Activated B cell treated with CpG ODN at 0.5 μM for 24 hours (primary cell): Measurements from ENCODE around the gene KRT6A. TPM values are rescaled to one million over a fixed set of nuclear protein-coding genes. Genes with fewer than 3 reads are reported as not detected.

Experiments used
- ATAC-seq: fragments of 200-7000 bp; cut with Tn5 transposase; one replicate; pipeline ENCODE4 v1.10.0; 2021; ENCODE audit warnings: low read depth, mild to moderate bottlenecking, moderate library complexity
- CTCF ChIA-PET: fragments of 350-600 bp; sonication (Branson Sonifier 250); formaldehyde crosslinking; loops from one replicate; lab custom pipeline; 2021; ENCODE audit warnings: antibody characterized with exemption; lab: Charles Lee
- POLR2A ChIA-PET: fragments of 350-600 bp; sonication (Branson Sonifier 250); formaldehyde crosslinking; loops from one replicate; lab custom pipeline; 2021; ENCODE audit warnings: antibody characterized with exemption; lab: Charles Lee
- DNase-seq: peaks from one replicate; pipeline ENCODE4 v3.0.0; 2022
- H3K27ac Mint-ChIP-seq: one replicate; pipeline ENCODE4 v1.8.0; 2020; ENCODE audit warnings: mixed read lengths
- H3K27me3 Mint-ChIP-seq: one replicate; pipeline ENCODE4 v1.8.0; 2021; ENCODE audit warnings: mixed read lengths
- H3K36me3 Mint-ChIP-seq: one replicate; pipeline ENCODE4 v1.8.0; 2021; ENCODE audit warnings: low read depth, mixed read lengths
- H3K4me1 Mint-ChIP-seq: one replicate; pipeline ENCODE4 v1.8.0; 2021; ENCODE audit warnings: mixed read lengths
- H3K4me3 Mint-ChIP-seq: one replicate; pipeline ENCODE4 v1.8.0; 2020; ENCODE audit warnings: mild to moderate bottlenecking, mixed read lengths
- H3K9me3 Mint-ChIP-seq: one replicate; pipeline ENCODE4 v1.8.0; 2020; ENCODE audit warnings: mixed read lengths
- intact Hi-C: fragments of 100-400 bp; cut with micrococcal nuclease; formaldehyde crosslinking; loops from one replicate; pipeline ENCODE4 v1.15.1; 2024
- total RNA-seq: library from RNA; stranded (reverse); gene quantifications from 2 replicates; pipeline ENCODE4 v1.2.3, GENCODE V29; 2022
- TF ChIP-seq, protein P1 (sequence below): fragments of 200-600 bp; IDR thresholded peaks from one replicate; pipeline ENCODE4 v1.8.0; 2022; ENCODE audit warnings: antibody characterized with exemption, mild to moderate bottlenecking

The KRT6A gene
- total RNA-seq, 1 donor from 2014 or later = not detected

DNA sequence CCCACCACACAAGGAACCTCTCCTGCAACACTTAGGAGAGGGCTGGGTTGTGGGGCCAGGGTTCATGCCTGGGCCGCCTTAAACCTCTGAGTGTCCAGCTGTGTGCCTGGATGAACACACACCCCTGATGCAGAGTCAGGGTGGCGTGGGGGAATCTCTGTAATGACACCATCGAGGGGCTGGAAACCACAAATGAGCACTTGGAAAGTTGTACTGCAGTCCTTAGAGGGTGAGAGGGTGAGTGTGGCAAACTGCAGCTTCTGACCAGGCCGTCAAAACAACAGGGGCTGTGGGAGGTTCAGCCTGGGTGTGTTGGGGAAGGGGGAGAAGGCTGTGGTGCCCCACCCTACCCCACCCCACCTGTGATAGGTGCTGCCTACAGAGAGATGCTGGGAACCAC lies 39.6 kb upstream of the KRT6A start:
- DNase-seq (no peak), ATAC-seq (no peak)
- H3K4me3 Mint-ChIP-seq = no peak overlapping the region
- intact Hi-C loops = no loop called here
- no peak overlapping the region for H3K27ac Mint-ChIP-seq
- TF ChIP-seq, protein P1, sequence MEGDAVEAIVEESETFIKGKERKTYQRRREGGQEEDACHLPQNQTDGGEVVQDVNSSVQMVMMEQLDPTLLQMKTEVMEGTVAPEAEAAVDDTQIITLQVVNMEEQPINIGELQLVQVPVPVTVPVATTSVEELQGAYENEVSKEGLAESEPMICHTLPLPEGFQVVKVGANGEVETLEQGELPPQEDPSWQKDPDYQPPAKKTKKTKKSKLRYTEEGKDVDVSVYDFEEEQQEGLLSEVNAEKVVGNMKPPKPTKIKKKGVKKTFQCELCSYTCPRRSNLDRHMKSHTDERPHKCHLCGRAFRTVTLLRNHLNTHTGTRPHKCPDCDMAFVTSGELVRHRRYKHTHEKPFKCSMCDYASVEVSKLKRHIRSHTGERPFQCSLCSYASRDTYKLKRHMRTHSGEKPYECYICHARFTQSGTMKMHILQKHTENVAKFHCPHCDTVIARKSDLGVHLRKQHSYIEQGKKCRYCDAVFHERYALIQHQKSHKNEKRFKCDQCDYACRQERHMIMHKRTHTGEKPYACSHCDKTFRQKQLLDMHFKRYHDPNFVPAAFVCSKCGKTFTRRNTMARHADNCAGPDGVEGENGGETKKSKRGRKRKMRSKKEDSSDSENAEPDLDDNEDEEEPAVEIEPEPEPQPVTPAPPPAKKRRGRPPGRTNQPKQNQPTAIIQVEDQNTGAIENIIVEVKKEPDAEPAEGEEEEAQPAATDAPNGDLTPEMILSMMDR = no peak
- ChIA-PET CTCF (no interaction called here), POLR2A (no interaction called here)
- peaks cover 3% of the 10 kb centered on the region for H3K27me3 Mint-ChIP-seq
- no peaks in the 10 kb centered on the region for H3K9me3 Mint-ChIP-seq
- no peaks in the 10 kb centered on the region for H3K36me3 Mint-ChIP-seq
- no peaks in the 10 kb centered on the region for H3K4me1 Mint-ChIP-seq

DNA sequence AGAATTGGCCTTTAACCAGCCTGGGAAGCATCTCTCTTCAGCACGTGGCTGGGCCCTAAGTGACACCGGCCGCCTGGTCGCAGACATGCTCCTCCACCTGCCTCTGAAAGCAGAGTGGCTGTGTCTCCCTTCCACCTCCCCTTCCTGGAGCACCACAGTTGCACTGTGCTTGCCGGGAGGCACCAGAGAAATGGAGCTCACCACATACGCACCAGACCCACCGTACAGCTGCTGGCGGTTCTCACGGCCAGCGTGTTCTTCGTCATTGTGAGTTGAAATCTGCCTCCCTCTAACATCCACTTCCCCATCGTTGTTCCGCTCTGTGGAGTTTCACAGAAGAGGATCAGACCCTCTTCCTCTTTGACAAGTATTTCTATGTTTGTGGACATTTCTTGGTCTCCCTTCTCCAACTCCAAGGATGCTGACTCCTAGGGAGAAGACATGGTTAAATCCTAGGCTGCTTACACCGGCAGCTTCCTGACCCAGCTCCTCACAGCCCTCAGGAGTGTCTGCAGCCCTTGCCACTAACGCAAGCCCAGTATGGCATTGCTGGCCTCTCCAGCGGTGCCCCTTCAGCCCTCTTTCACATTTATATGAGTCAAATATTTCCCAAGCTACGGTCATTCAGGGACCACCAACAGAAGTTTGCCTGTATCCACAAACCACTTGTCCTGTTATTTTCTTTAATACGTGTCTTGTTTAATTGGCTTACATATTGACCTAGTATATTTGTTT lies 38.7 kb upstream of the KRT6A start:
- Mint-ChIP-seq H3K9me3 (no peaks in the 10 kb centered on the region), H3K27me3 (peaks cover 3% of the 10 kb centered on the region), H3K4me1 (no peaks in the 10 kb centered on the region), H3K36me3 (no peaks in the 10 kb centered on the region), H3K4me3 (no peak overlapping the region), H3K27ac (no peak overlapping the region)
- DNase-seq = no peak
- ATAC-seq = no peak
- CTCF ChIA-PET = no interaction called here
- intact Hi-C loops = no loop called here
- POLR2A ChIA-PET = no interaction called here
- TF ChIP-seq, protein P1 = no peak

DNA sequence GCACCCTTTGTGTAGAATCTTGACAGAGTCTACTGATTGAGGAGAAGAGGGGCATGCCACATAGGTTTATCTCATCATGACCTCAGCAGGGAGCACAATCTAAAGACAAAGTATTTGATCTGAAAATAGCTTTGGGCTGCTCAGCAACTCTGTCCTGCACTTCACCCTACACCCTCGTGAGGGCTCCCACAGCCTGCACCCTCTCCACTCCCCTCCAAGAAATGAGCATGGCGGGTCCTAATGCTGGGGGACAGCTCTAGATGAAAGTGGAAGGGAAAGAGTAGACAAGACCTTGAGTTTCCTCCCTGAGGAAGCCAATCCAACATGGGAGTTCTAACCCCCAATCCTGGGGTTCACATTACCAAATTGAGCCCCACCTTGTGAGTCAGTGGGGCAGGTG lies 37.8 kb upstream of the KRT6A start:
- DNase-seq = no peak
- intact Hi-C loops = no loop called here
- no peaks in the 10 kb centered on the region for H3K4me1 Mint-ChIP-seq
- TF ChIP-seq, protein P1 = no peak
- ATAC-seq = no peak
- peaks cover 3% of the 10 kb centered on the region for H3K27me3 Mint-ChIP-seq
- no peaks in the 10 kb centered on the region for H3K36me3 Mint-ChIP-seq
- H3K4me3 Mint-ChIP-seq = no peak overlapping the region
- no peak overlapping the region for H3K27ac Mint-ChIP-seq
- no peaks in the 10 kb centered on the region for H3K9me3 Mint-ChIP-seq
- ChIA-PET POLR2A (no interaction called here), CTCF (no interaction called here)

DNA sequence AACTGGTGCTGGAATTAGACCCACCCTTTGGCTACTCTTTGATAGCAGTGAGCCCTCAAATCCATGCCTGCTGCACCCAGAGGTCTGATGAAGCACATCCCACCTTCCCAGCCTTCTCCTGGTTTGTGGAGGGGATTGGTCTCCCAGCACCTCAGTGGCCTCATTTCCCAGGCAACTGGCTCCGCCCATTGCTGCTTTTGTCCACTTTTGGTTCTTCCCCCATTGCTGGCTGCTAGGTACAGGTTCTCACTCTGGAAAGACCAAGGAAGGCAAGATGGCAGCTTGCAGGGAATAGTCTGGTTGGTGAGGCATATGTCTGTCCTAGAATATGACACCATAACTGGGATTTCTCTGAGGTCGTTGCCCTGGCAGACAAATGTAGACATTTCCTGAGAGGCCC lies 37.3 kb upstream of the KRT6A start:
- DNase-seq = no peak
- intact Hi-C loops = no loop called here

DNA sequence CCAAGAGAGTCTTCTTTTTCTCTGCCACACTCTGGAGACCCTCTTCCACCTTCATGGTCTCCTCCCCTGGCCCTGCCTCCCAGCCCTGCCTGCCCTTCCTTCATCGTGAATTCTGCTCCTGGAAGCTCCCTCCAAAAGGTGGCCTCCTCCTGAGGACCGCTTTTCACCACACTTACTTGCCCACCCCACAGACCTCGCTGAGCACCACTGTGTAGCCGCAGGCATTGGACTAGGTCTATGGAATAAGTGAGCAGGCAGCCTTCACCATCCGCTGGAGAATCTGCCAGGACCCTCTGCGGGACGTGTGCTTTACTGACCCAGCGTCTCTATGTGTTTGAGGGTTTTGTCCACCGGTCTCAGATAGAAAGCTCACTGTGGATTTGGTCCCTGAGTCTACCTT lies 36.8 kb upstream of the KRT6A start:
- ChIA-PET POLR2A (no interaction called here), CTCF (no interaction called here)
- H3K4me1 Mint-ChIP-seq = no peaks in the 10 kb centered on the region
- no peak for DNase-seq
- intact Hi-C loops = no loop called here
- H3K4me3 Mint-ChIP-seq = no peak overlapping the region
- no peak overlapping the region for H3K27ac Mint-ChIP-seq
- H3K36me3 Mint-ChIP-seq = no peaks in the 10 kb centered on the region
- ATAC-seq = no peak
- peaks cover 6% of the 10 kb centered on the region for H3K27me3 Mint-ChIP-seq
- TF ChIP-seq, protein P1 = no peak
- no peaks in the 10 kb centered on the region for H3K9me3 Mint-ChIP-seq

More for the DNA sequence above, 37.3 kb upstream of the KRT6A start:
- Mint-ChIP-seq H3K4me3 (no peak overlapping the region), H3K27me3 (peaks cover 6% of the 10 kb centered on the region), H3K36me3 (no peaks in the 10 kb centered on the region), H3K27ac (no peak overlapping the region), H3K9me3 (no peaks in the 10 kb centered on the region), H3K4me1 (no peaks in the 10 kb centered on the region)
- ChIA-PET POLR2A (no interaction called here), CTCF (no interaction called here)
- ATAC-seq = no peak
- TF ChIP-seq, protein P1 = no peak
